B cell (primary cell): ENCODE results near the gene LYRM2. TPM values are rescaled to one million over a fixed set of nuclear protein-coding genes. Genes with fewer than 3 reads are reported as not detected.

Source experiments
- ATAC-seq: fragments of 200-7000 bp; cut with Tn5 transposase; one replicate; pipeline ENCODE4 v1.10.0; 2021; ENCODE audit warnings: low read depth, mild to moderate bottlenecking, moderate number of reproducible peaks, moderate library complexity
- CTCF ChIA-PET: fragments of 350-600 bp; sonication (Branson Sonifier 250); formaldehyde crosslinking; loops from one replicate; lab custom pipeline; 2021; ENCODE audit warnings: antibody characterized with exemption, inconsistent platforms; lab: Charles Lee
- POLR2A ChIA-PET: fragments of 350-600 bp; sonication (Branson Sonifier 250); formaldehyde crosslinking; loops from one replicate; lab custom pipeline; 2021; ENCODE audit warnings: antibody characterized with exemption; lab: Charles Lee
- DNase-seq: peaks from one replicate; pipeline ENCODE4 v3.0.0; 2013
- H2AFZ ChIP-seq: 2 replicates; pipeline ENCODE4 v1.6.1; 2012; ENCODE audit warnings: mild to moderate bottlenecking, low read depth, low read length; ENCODE audit not compliant: insufficient read depth, poor library complexity, severe bottlenecking
- H3K27ac ChIP-seq, 2 donors: 1 replicate in 1 of 2; 2 replicates in 1 of 2; pipeline ENCODE4 v1.5.1; 2012 to 2013; ENCODE audit warnings: low read length in 2 of 2, mild to moderate bottlenecking in 2 of 2, moderate library complexity in 1 of 2
- H3K27me3 ChIP-seq, 4 experiments: fragments of 200-600 bp in 1 of 4; sonication (generic) in 1 of 4; replicated peaks in 1 of 4; 1 replicate in 2 of 4; 2 replicates in 2 of 4; pipeline versions ENCODE4 v1.6.1 to v1.7.0; 2013 to 2016; ENCODE audit warnings: low read length in 3 of 4, mild to moderate bottlenecking in 2 of 4, mixed read lengths in 1 of 4, moderate library complexity in 1 of 4; ENCODE audit not compliant: insufficient read depth in 4 of 4, control insufficient read depth in 3 of 4; ENCODE audit errors: control extremely low read depth in 1 of 4
- H3K36me3 ChIP-seq, 2 experiments: replicated peaks in 1 of 2; 1 replicate in 1 of 2; 2 replicates in 1 of 2; pipeline versions ENCODE4 v1.6.1 to v1.7.1; 2013; ENCODE audit warnings: low read length in 1 of 2; ENCODE audit not compliant: insufficient read depth in 2 of 2, control insufficient read depth in 1 of 2; ENCODE audit errors: control extremely low read depth in 1 of 2, extremely low read depth in 1 of 2
- H3K4me1 ChIP-seq, 2 donors: fragments of 200-600 bp in 1 of 2; sonication (generic) in 1 of 2; 1 replicate in 1 of 2; 2 replicates in 1 of 2; pipeline versions ENCODE4 v1.5.1 to v1.6.1; 2013 to 2017; ENCODE audit warnings: low read length in 2 of 2; ENCODE audit not compliant: control insufficient read depth in 2 of 2, insufficient read depth in 2 of 2
- H3K4me2 ChIP-seq: replicated peaks from 2 replicates; pipeline ENCODE3; 2012; ENCODE audit warnings: mild to moderate bottlenecking, low read depth, low read length; ENCODE audit not compliant: poor library complexity, severe bottlenecking
- H3K4me3 ChIP-seq, 5 experiments: fragments of 200-600 bp in 1 of 5; sonication (generic) in 1 of 5; 1 replicate in 3 of 5; 2 replicates in 2 of 5; pipeline versions ENCODE4 v1.5.1 to v1.7.0; 2011 to 2016; ENCODE audit warnings: low read length in 4 of 5, mild to moderate bottlenecking in 4 of 5, low read depth in 2 of 5, control low read depth in 1 of 5, moderate library complexity in 1 of 5; ENCODE audit not compliant: insufficient read depth in 1 of 5; ENCODE audit errors: control extremely low read depth in 1 of 5, extremely low read depth in 1 of 5
- H3K79me2 ChIP-seq: fragments of 200-600 bp; sonication (generic); one replicate; pipeline ENCODE4 v1.6.0; 2016; ENCODE audit warnings: low read length; ENCODE audit not compliant: control insufficient read depth, insufficient read depth
- H3K9ac ChIP-seq: fragments of 200-600 bp; sonication (generic); 2 replicates; pipeline ENCODE4 v1.6.1; 2017; ENCODE audit warnings: mild to moderate bottlenecking, low read length, moderate library complexity
- H3K9me3 ChIP-seq, 3 donors: one replicate each; pipeline versions ENCODE4 v1.6.1 to v1.7.1; 2013; ENCODE audit warnings: low read length in 2 of 3; ENCODE audit not compliant: control insufficient read depth in 2 of 3, insufficient read depth in 1 of 3; ENCODE audit errors: control extremely low read depth in 1 of 3
- H4K20me1 ChIP-seq: 2 replicates; pipeline ENCODE4 v1.6.0; 2012; ENCODE audit warnings: mild to moderate bottlenecking, low read length; ENCODE audit not compliant: insufficient read depth, control insufficient read depth, poor library complexity, severe bottlenecking
- H3K27ac Mint-ChIP-seq: one replicate; pipeline ENCODE4 v1.8.0; 2021; ENCODE audit warnings: mixed read lengths
- H3K27me3 Mint-ChIP-seq: one replicate; pipeline ENCODE4 v1.8.0; 2021; ENCODE audit warnings: mixed read lengths
- H3K4me1 Mint-ChIP-seq: one replicate; pipeline ENCODE4 v1.8.0; 2021; ENCODE audit warnings: mixed read lengths
- H3K4me3 Mint-ChIP-seq: one replicate; pipeline ENCODE4 v1.8.0; 2021; ENCODE audit warnings: mixed read lengths
- H3K9me3 Mint-ChIP-seq: one replicate; pipeline ENCODE4 v1.8.0; 2022; ENCODE audit warnings: mixed read lengths; ENCODE audit not compliant: insufficient read depth
- CTCF ChIP-seq: fragments of 200-600 bp; IDR thresholded peaks from one replicate; pipeline ENCODE4 v1.8.0; 2022; ENCODE audit warnings: antibody characterized with exemption, mild to moderate bottlenecking
- EZH2 ChIP-seq: IDR thresholded peaks from 2 replicates; pipeline ENCODE4 v1.6.1; 2012; ENCODE audit warnings: borderline replicate concordance, low read depth, mild to moderate bottlenecking, moderate library complexity, low read length; ENCODE audit not compliant: insufficient read depth, poor library complexity, severe bottlenecking
- WGBS: methylation state at CpG from one replicate; pipeline ENCODE4 v1.1.5; 2013; ENCODE audit warnings: missing lambda C conversion rate; ENCODE audit not compliant: insufficient coverage; 5-methylcytosine and 5-hydroxymethylcytosine counted together
- intact Hi-C: fragments of 100-400 bp; cut with micrococcal nuclease; formaldehyde crosslinking; loops from one replicate; pipeline ENCODE4 v1.10.0; 2022
- polyA plus RNA-seq: library from polyadenylated mRNA; depleted of rRNA; stranded (reverse); fragments of >200 nt; gene quantifications from 2 replicates; pipeline ENCODE4 v1.2.3, GENCODE V29; 2012
- total RNA-seq, 2 donors: library from RNA; stranded (reverse); fragments of 120-200 nt in 1 of 2; gene quantifications; 1 replicate in 1 of 2; 2 replicates in 1 of 2; pipeline versions ENCODE4 v1.2.3 to v1.2.4, GENCODE V29; 2013 to 2022

Gene LYRM2
- total and polyA plus RNA-seq, 2 donors (not counting 1 experiment from before 2014, with no cell fraction given) = 17.6 to 33.7 TPM

- no peak for DNase-seq
- ChIA-PET POLR2A (no interaction called here), CTCF (no interaction called here)
- H3K4me3 Mint-ChIP-seq = no peak overlapping the region
- no peak for ATAC-seq
- H3K36me3 ChIP-seq = peaks cover 0 to 8% of the 10 kb centered on the region in 2 experiments
- no peak overlapping the region for H3K4me2 ChIP-seq
- H3K27me3 ChIP-seq = no peaks in the 10 kb centered on the region
- no peaks in the 10 kb centered on the region for H3K9me3 ChIP-seq
- H3K9me3 Mint-ChIP-seq = no peaks in the 10 kb centered on the region
- H3K27ac ChIP-seq = no peak overlapping the region
- 84% methylated on average over 8 of the region's 9 CpGs for WGBS
- no peak overlapping the region for H3K27ac Mint-ChIP-seq
- H3K9ac ChIP-seq = no peak overlapping the region
- H2AFZ ChIP-seq = no peak overlapping the region
- no peaks in the 10 kb centered on the region for H3K79me2 ChIP-seq
- TF ChIP-seq CTCF (no peak), EZH2 (no peak)
- no peaks in the 10 kb centered on the region for H3K4me1 Mint-ChIP-seq
- no peaks in the 10 kb centered on the region for H4K20me1 ChIP-seq
- no peak overlapping the region for H3K4me3 ChIP-seq
- no peaks in the 10 kb centered on the region for H3K4me1 ChIP-seq
- intact Hi-C loops = no loop called here
- no peaks in the 10 kb centered on the region for H3K27me3 Mint-ChIP-seq
Measured at GRCh38 chr6:89630488-89630887, 8.1 kb downstream of the LYRM2 start.

DNA sequence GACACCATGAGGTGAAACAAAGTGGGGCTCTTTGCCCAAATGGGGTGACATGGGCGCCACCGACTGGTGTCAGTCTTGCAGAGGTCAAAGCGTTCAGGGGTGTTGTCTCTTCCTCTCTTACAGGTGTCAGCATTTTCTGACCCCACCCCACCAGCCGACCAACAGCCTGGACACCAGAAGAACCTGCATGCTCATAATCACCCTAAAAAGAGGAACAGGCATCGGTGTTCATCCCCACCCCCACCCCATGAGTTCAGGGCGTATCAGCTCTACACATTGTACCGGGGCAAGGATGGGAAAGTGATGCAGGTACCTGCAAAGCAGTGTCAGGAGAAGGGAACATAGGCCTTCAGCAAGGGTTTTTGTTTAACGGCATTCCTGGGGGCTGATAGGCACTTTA, 14.8 kb downstream of the LYRM2 start:
- H3K4me1 Mint-ChIP-seq = no peaks in the 10 kb centered on the region
- no peaks in the 10 kb centered on the region for H3K27me3 Mint-ChIP-seq
- no peak overlapping the region for H3K27ac Mint-ChIP-seq
- H3K4me3 Mint-ChIP-seq = no peak overlapping the region
- H3K9ac ChIP-seq = no peak overlapping the region
- no peak overlapping the region for H2AFZ ChIP-seq
- no peaks in the 10 kb centered on the region for H3K9me3 Mint-ChIP-seq
- no peaks in the 10 kb centered on the region for H3K27me3 ChIP-seq
- TF ChIP-seq CTCF = no peak
- no peak for TF ChIP-seq EZH2
- POLR2A ChIA-PET = no interaction called here
- no peak overlapping the region for H3K4me2 ChIP-seq
- H3K36me3 ChIP-seq = peaks cover 0 to 2% of the 10 kb centered on the region in 2 experiments
- DNase-seq (no peak), ATAC-seq (no peak)
- H3K4me3 ChIP-seq = no peak overlapping the region
- intact Hi-C loops = no loop called here
- no peaks in the 10 kb centered on the region for H3K79me2 ChIP-seq
- CTCF ChIA-PET = interaction anchor here (1.2 kb wide), 1 partner anchor 14 kb away, joined by 4 read pairs; no protein-coding TSS in a partner anchor
- H3K4me1 ChIP-seq = no peaks in the 10 kb centered on the region
- H4K20me1 ChIP-seq = no peaks in the 10 kb centered on the region
- WGBS = 78% methylated on average over 5 of the region's 8 CpGs
- no peaks in the 10 kb centered on the region for H3K9me3 ChIP-seq
- H3K27ac ChIP-seq = no peak overlapping the region
